K562 (cell line): ENCODE results near the gene KCNA10. TPM values are rescaled to one million over a fixed set of nuclear protein-coding genes. Genes with fewer than 3 reads are reported as not detected.
A peak's percentile ranks its signal among the peaks of the same experiment; 100 is the strongest.

Experiments
- ATAC-seq: fragments of 200-7000 bp; cut with Tn5 transposase; 3 replicates; pipeline ENCODE4 v1.9.1; 2020; ENCODE audit warnings: moderate library complexity
- BruUV-seq: library from RNA; stranded (reverse); fragments of 400-500 nt; replicated peaks from 2 replicates; lab custom pipeline; 2021; lab: Mats Ljungman, UMichigan
- CTCF ChIA-PET: fragments of 300-600 bp; formaldehyde crosslinking; extraction: SDS; loops from one replicate; lab custom pipeline; 2021; ENCODE audit warnings: low intra/inter-chr PET ratio; lab: Yijun Ruan, JAX
- POLR2A ChIA-PET: fragments of 300-600, 350-650 bp; sonication (Branson Sonifier 250); formaldehyde crosslinking; extraction: SDS; loops from one replicate; lab custom pipeline; 2021; ENCODE audit warnings: antibody characterized with exemption, inconsistent platforms; lab: Yijun Ruan, JAX
- DNase-seq, 4 experiments: peaks; one replicate each; pipeline versions ENCODE4 v3.0.0 to v3.0.0-alpha.2; 2011 to 2018; ENCODE audit warnings: low spot score in 3 of 4, mixed read lengths in 3 of 4; ENCODE audit errors: extremely low read depth in 1 of 4
- FAIRE-seq: peaks from 2 replicates; lab custom pipeline; 2011; peaks lifted over from hg19 to GRCh38; lab: Jason Lieb, UNC
- H2AFZ ChIP-seq: 2 replicates; pipeline ENCODE4 v1.6.0; 2011; ENCODE audit warnings: low read depth, low read length, control low read depth, inconsistent platforms
- H3K27ac ChIP-seq: fragments of 200-600 bp; 3 replicates; pipeline ENCODE4 v1.8.0; 2011; ENCODE audit warnings: low read depth, mild to moderate bottlenecking, control low read depth, inconsistent platforms, low read length, moderate library complexity, mixed read lengths; ENCODE audit errors: extremely low read depth
- H3K27me3 ChIP-seq, 2 experiments: fragments of 300-600 bp in 1 of 2; 2 replicates in 1 of 2; 3 replicates in 1 of 2; pipeline versions ENCODE4 v1.6.0 to v1.8.0; 2011; ENCODE audit warnings: inconsistent platforms in 2 of 2, low read length in 2 of 2, mild to moderate bottlenecking in 1 of 2, mixed read lengths in 1 of 2, moderate library complexity in 1 of 2; ENCODE audit not compliant: control insufficient read depth in 2 of 2, insufficient read depth in 2 of 2
- H3K36me3 ChIP-seq: fragments of 300-600 bp; 3 replicates; pipeline ENCODE4 v1.8.0; 2011; ENCODE audit warnings: mild to moderate bottlenecking, low read length, inconsistent platforms; ENCODE audit not compliant: control insufficient read depth, insufficient read depth
- H3K4me1 ChIP-seq, 2 experiments: fragments of 200-600 bp in 1 of 2; replicated peaks in 1 of 2; 2 replicates in 1 of 2; 3 replicates in 1 of 2; pipeline versions ENCODE4 v1.5.1 to v1.8.0; 2011; ENCODE audit warnings: inconsistent platforms in 2 of 2, low read length in 2 of 2, mild to moderate bottlenecking in 1 of 2, mixed read lengths in 1 of 2, moderate library complexity in 1 of 2; ENCODE audit not compliant: control insufficient read depth in 2 of 2, insufficient read depth in 2 of 2
- H3K4me2 ChIP-seq: 2 replicates; pipeline ENCODE4 v1.6.1; 2011; ENCODE audit warnings: low read length, control low read depth, inconsistent platforms, mixed read lengths; ENCODE audit not compliant: insufficient read depth
- H3K4me3 ChIP-seq: fragments of 200-600 bp; sonication (generic), shearing (Covaris generic); 2 replicates; pipeline ENCODE4 v1.5.1; 2016; ENCODE audit warnings: control low read depth, inconsistent platforms
- H3K79me2 ChIP-seq: fragments of 200-600 bp; 3 replicates; pipeline ENCODE4 v1.8.0; 2011; ENCODE audit warnings: low read length, inconsistent platforms; ENCODE audit not compliant: control insufficient read depth, insufficient read depth
- H3K9ac ChIP-seq, 2 experiments: 2 replicates each; pipeline versions ENCODE4 v1.6.0 to v1.6.1; 2011; ENCODE audit warnings: low read depth in 2 of 2, low read length in 2 of 2, control low read depth in 1 of 2, inconsistent platforms in 1 of 2, mild to moderate bottlenecking in 1 of 2, mixed read lengths in 1 of 2; ENCODE audit not compliant: insufficient read depth in 1 of 2
- H3K9me1 ChIP-seq: one replicate; pipeline ENCODE4 v1.6.0; 2011; ENCODE audit warnings: inconsistent platforms, mild to moderate bottlenecking, low read length, moderate library complexity; ENCODE audit not compliant: control insufficient read depth, insufficient read depth
- H3K9me3 ChIP-seq: replicated peaks from 2 replicates; pipeline ENCODE4 v1.5.1; 2011; ENCODE audit warnings: low read depth, low read length, inconsistent platforms; ENCODE audit not compliant: control insufficient read depth, insufficient read depth
- H4K20me1 ChIP-seq: replicated peaks from 2 replicates; pipeline ENCODE4 v1.6.1; 2011; ENCODE audit warnings: low read length, inconsistent platforms, mixed read lengths; ENCODE audit not compliant: control insufficient read depth, insufficient read depth
- HCFC1 ChIP-seq: IDR thresholded peaks from 2 replicates; pipeline ENCODE4 v1.6.1; 2012; ENCODE audit warnings: low read depth, low read length, improper control_type of control experiment
- MTA1 ChIP-seq: fragments of 450-650 bp; IDR thresholded peaks from 2 replicates; pipeline ENCODE4 v1.6.1; 2017; ENCODE audit warnings: borderline replicate concordance
- NFIX ChIP-seq: fragments of 250-450 bp; sonication (Bioruptor Pico); IDR thresholded peaks from 2 replicates; pipeline ENCODE4 v1.4.0; 2020; ENCODE audit warnings: low read depth, mild to moderate bottlenecking, moderate library complexity
- PTBP1 ChIP-seq: fragments of 200-400 bp; formaldehyde crosslinking; IDR thresholded peaks from 2 replicates; pipeline ENCODE4 v1.6.1; 2017; ENCODE audit warnings: low read depth, low read length
- SMARCC2 ChIP-seq: fragments of 450-650 bp; IDR thresholded peaks from 2 replicates; pipeline ENCODE4 v1.6.1; 2017; ENCODE audit warnings: antibody characterized with exemption, moderate library complexity, mild to moderate bottlenecking, low read depth
- XRCC3 ChIP-seq: fragments of 450-650 bp; IDR thresholded peaks from 2 replicates; pipeline ENCODE4 v1.6.1; 2017; ENCODE audit warnings: mild to moderate bottlenecking, moderate library complexity
- ZKSCAN1 ChIP-seq: fragments of 150-350 bp; IDR thresholded peaks from 2 replicates; pipeline ENCODE4 v1.6.1; 2016; ENCODE audit warnings: low read depth, low read length
- WGBS: fragments of 100-300 bp; shearing (Covaris generic); methylation state at CpG from one replicate; pipeline ENCODE4 v1.1.6; 2016; ENCODE audit warnings: low coverage, mixed read lengths; ENCODE audit not compliant: insufficient coverage; ENCODE audit errors: missing lambda C conversion rate; 5-methylcytosine and 5-hydroxymethylcytosine counted together
- in situ Hi-C: fragments of 300-500 bp; cut with MboI; formaldehyde crosslinking; loops from 4 replicates; pipeline ENCODE4 v1.15.0; 2018; ENCODE audit warnings: inconsistent platforms, mixed read lengths
- intact Hi-C: fragments of 100-400 bp; cut with micrococcal nuclease; formaldehyde crosslinking; loops from 2 replicates; pipeline ENCODE4 v1.14.2; 2022
- polyA plus RNA-seq, 8 experiments: library from polyadenylated mRNA; depleted of rRNA in 4 of 8; stranded (reverse) in 5 of 8; unstranded in 3 of 8; fragments of >200 nt; fragmentation: Nextera tagmentation in 2 of 8; fragmentation: Illumina TruSeq in 1 of 8; extraction: Ambion mirVana in 2 of 8; extraction: Trizol in 1 of 8; gene quantifications; 2 replicates each; pipeline versions ENCODE4 v1.2.1 to v1.2.3, GENCODE V29; 2011 to 2014; ENCODE audit warnings: inconsistent platforms in 1 of 8, missing spikeins in 1 of 8
- total RNA-seq, 7 experiments: library from RNA; depleted of rRNA in 6 of 7; stranded (reverse); fragments of >200 nt in 6 of 7; fragmentation: Illumina TruSeq in 2 of 7; extraction: Trizol in 2 of 7; gene quantifications; 2 replicates each; pipeline versions ENCODE4 v1.2.1 to v1.2.3, GENCODE V29; 2011 to 2021; ENCODE audit warnings: low replicate concordance in 1 of 7
- TF ChIP-seq, protein P1 (sequence below): sonication (generic); formaldehyde crosslinking; IDR thresholded peaks from 2 replicates; pipeline ENCODE4 v1.8.0; 2022; ENCODE audit warnings: missing genetic modification reagents, mild to moderate bottlenecking, borderline replicate concordance
- TF ChIP-seq, protein P2 (sequence below): fragments of 450-650 bp; IDR thresholded peaks from 2 replicates; pipeline ENCODE4 v1.7.0; 2016; ENCODE audit warnings: borderline replicate concordance
- TF ChIP-seq, protein P3 (sequence below): sonication (generic); formaldehyde crosslinking; IDR thresholded peaks from 2 replicates; pipeline ENCODE4 v1.8.0; 2023; ENCODE audit warnings: mild to moderate bottlenecking, missing genetic modification reagents
- TF ChIP-seq, protein P4 (sequence below): fragments of 450-650 bp; IDR thresholded peaks from 2 replicates; pipeline ENCODE4 v1.6.1; 2016
- TF ChIP-seq, protein P5 (sequence below): fragments of 450-650 bp; IDR thresholded peaks from 2 replicates; pipeline ENCODE4 v1.6.1; 2016; ENCODE audit warnings: antibody characterized with exemption

KCNA10 gene
- total and polyA plus RNA-seq, 9 of the 15 experiments (the other 6 are each of a cell fraction or from before 2014, with no cell fraction given): not detected

DNA sequence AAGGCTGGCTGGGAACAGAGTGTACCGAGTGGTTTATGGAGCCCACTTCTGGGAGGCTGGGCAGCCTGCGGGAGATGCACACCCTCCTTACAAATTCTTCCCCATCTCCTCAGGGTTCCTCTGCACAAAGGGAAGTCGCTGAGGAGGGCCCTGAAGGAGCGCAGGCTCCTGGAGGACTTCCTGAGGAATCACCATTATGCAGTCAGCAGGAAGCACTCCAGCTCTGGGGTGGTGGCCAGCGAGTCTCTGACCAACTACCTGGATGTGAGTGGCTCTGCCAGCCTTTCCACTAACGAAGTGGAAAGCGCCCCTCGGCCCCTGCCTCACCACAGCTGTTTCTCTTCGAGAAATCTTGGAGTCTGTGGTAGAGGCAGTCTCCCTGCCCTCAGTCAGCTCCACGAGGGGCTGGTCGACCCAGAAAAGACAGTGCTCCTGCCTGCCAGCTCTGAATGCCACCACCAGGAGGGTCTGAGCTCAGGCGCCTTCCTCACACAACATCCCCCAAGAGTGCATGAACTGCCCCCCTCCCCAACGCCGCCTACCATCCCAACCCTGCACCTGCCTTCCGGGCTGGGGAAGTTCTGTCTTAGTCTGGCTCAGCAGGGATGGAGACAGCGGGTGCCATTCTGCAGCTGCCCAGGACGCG is 36.2 kb downstream of the KCNA10 start:
- Histone ChIP-seq H3K36me3 (no peaks in the 10 kb centered on the region), H3K4me1 (peaks cover 0 to 7% of the 10 kb centered on the region in 2 experiments; a peak in 3 of 5 replicates), H3K9me3 (no peaks in the 10 kb centered on the region), H3K4me2 (no peak overlapping the region), H3K27me3 (peaks cover 26 to 82% of the 10 kb centered on the region in 2 experiments), H3K4me3 (no peak overlapping the region), H3K9me1 (no peaks in the 10 kb centered on the region), H2AFZ (no peak overlapping the region), H3K79me2 (no peaks in the 10 kb centered on the region), H3K9ac (0 out of 4 replicates have a peak overlapping the region, but pooled peaks of 1 of the 2 experiments have one; percentile 2), H3K27ac (no peak overlapping the region), H4K20me1 (0 out of 2 replicates have a peak, but pooled peaks cover 16% of the 10 kb centered on the region)
- POLR2A ChIA-PET: interaction anchor here (0.6 to 0.7 kb wide), 3 partner anchors 102 to 252 kb away, joined by 3 to 4 read pairs (median 3); no protein-coding TSS in a partner anchor
- CTCF ChIA-PET: no interaction called here
- no peak for DNase-seq
- no peak for FAIRE-seq
- BruUV-seq: no TSS peak
- intact Hi-C loops (no loop called here), in situ Hi-C loops (no loop called here)
- WGBS: under 1% methylated on average over 18 of the region's 18 CpGs
- ATAC-seq: no peak
- TF ChIP-seq NFIX (no peak), MTA1 (no peak), HCFC1 (no peak), SMARCC2 (no peak), XRCC3 (no peak), PTBP1 (no peak), ZKSCAN1 (no peak)
- TF ChIP-seq, protein P1, sequence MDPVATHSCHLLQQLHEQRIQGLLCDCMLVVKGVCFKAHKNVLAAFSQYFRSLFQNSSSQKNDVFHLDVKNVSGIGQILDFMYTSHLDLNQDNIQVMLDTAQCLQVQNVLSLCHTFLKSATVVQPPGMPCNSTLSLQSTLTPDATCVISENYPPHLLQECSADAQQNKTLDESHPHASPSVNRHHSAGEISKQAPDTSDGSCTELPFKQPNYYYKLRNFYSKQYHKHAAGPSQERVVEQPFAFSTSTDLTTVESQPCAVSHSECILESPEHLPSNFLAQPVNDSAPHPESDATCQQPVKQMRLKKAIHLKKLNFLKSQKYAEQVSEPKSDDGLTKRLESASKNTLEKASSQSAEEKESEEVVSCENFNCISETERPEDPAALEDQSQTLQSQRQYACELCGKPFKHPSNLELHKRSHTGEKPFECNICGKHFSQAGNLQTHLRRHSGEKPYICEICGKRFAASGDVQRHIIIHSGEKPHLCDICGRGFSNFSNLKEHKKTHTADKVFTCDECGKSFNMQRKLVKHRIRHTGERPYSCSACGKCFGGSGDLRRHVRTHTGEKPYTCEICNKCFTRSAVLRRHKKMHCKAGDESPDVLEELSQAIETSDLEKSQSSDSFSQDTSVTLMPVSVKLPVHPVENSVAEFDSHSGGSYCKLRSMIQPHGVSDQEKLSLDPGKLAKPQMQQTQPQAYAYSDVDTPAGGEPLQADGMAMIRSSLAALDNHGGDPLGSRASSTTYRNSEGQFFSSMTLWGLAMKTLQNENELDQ (CRISPR knock-in tag): no peak
- TF ChIP-seq, protein P2, sequence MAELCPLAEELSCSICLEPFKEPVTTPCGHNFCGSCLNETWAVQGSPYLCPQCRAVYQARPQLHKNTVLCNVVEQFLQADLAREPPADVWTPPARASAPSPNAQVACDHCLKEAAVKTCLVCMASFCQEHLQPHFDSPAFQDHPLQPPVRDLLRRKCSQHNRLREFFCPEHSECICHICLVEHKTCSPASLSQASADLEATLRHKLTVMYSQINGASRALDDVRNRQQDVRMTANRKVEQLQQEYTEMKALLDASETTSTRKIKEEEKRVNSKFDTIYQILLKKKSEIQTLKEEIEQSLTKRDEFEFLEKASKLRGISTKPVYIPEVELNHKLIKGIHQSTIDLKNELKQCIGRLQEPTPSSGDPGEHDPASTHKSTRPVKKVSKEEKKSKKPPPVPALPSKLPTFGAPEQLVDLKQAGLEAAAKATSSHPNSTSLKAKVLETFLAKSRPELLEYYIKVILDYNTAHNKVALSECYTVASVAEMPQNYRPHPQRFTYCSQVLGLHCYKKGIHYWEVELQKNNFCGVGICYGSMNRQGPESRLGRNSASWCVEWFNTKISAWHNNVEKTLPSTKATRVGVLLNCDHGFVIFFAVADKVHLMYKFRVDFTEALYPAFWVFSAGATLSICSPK: no peak
- TF ChIP-seq, protein P3, sequence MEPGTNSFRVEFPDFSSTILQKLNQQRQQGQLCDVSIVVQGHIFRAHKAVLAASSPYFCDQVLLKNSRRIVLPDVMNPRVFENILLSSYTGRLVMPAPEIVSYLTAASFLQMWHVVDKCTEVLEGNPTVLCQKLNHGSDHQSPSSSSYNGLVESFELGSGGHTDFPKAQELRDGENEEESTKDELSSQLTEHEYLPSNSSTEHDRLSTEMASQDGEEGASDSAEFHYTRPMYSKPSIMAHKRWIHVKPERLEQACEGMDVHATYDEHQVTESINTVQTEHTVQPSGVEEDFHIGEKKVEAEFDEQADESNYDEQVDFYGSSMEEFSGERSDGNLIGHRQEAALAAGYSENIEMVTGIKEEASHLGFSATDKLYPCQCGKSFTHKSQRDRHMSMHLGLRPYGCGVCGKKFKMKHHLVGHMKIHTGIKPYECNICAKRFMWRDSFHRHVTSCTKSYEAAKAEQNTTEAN (CRISPR knock-in tag): no peak
- TF ChIP-seq, protein P4, sequence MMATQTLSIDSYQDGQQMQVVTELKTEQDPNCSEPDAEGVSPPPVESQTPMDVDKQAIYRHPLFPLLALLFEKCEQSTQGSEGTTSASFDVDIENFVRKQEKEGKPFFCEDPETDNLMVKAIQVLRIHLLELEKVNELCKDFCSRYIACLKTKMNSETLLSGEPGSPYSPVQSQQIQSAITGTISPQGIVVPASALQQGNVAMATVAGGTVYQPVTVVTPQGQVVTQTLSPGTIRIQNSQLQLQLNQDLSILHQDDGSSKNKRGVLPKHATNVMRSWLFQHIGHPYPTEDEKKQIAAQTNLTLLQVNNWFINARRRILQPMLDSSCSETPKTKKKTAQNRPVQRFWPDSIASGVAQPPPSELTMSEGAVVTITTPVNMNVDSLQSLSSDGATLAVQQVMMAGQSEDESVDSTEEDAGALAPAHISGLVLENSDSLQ: no peak
- TF ChIP-seq, protein P5, sequence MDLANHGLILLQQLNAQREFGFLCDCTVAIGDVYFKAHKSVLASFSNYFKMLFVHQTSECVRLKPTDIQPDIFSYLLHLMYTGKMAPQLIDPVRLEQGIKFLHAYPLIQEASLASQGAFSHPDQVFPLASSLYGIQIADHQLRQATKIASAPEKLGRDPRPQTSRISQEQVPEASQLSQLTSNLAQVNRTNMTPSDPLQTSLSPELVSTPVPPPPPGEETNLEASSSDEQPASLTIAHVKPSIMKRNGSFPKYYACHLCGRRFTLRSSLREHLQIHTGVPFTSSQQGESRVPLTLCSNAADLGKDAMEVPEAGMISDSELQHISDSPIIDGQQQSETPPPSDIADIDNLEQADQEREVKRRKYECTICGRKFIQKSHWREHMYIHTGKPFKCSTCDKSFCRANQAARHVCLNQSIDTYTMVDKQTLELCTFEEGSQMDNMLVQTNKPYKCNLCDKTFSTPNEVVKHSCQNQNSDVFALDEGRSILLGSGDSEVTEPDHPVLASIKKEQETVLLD: no peak
